ENCODE results near the gene LRBA.
"Not testable (repeated sequence)": the region's sequence is repeated elsewhere in the genome, so short reads cannot be mapped to it uniquely, and the experiment has no call there.

LRBA gene

DNA sequence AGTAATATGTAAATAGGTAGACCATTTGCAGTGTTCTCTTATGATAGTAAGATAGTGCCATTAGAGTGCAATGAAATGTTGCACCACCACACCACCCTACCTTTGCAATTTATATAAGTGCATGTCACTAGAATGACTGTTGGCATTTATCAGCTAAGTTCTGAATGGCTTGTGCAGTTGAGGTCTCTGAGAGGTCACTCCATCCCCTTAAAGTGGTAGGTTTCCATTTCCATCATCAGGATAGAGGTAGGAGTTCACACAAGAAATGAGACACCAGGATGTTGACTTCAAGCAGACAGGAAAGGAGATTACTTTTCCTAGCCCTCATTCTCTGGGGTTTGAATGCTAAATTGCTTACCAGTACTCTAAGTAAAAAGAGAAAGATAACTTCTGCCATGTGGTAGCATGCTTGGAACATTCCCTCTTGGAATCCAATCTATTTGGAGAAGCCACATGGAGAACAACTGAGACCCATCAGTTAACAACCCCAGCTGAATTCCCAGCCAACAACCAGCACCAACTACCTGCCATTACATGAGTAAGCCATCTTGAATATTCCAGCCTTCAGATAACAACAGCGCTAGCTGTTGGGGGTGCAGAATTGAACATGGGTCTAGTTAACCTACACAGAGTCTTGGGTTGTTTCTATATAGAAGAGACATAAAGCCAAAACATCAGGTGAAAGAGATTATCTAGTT lies 6.7 kb upstream of the LRBA start:
- no peak for DNase-seq (ENCODE audit: low read depth)

DNA sequence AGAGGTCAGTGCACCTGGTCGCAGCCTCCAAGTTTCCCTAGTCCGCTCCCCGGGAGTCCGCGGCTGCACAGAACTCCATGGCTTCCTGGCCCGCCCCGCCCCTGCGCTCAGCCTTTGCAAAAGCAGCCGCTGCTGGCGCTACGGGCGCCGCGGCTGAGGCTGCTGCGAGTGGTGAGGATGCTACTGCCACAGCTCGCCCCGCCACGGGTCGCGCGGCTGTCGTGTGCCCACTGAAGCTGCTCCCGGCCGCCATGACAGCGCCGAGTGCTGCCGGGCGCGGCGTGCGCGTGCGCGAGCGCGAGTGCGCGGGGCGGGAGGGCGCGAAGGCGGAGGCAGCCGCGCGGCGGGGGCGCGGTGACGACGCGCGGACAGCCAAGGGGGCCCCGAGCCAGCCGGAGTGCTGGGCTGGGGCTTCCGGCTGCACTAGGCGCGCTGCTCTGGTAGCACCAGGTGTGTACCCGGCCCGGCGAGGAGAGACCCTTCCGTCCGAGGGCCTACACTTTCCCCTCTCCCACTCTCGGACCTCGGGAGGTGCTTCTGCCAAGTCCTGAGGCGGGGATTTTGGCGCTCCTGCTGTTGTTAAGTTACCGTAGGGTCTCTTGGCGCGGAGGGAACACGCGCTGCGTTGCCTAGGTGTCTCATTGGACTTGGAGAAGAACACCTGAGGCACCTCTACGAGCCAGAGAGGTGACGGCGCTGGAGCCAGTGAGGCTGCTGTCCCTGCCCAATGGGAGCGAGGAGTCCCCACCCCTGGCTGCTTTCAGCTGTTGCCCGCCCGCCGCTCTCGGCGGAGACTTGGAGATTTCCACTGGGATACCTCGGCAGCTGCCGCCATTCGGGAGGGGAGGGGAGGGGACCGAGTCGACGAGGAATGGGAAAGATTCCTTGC lies 619 bp upstream of the LRBA start:
- DNase-seq (ENCODE audit: low read depth) = no peak

DNA sequence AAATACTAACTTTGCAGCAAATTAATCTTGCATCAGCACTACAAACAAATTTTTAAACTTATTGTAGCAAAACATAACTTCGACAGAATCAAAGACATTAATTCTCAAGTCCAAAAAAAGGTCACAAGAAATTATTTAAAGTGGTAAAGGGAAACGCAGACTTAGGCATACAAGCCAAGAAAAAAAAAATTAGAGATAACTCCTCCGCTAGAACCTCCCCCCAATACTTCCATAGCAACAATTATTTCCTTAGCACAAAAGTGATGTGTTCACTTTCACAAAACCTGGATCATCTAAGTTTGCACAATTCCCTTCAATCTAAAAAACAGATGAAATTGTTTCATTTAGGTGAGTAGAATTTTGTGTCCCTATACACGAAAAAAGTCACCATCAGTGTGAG lies 1.1 kb downstream of the LRBA start:
- DNase-seq (ENCODE audit: low read depth) = no peak

DNA sequence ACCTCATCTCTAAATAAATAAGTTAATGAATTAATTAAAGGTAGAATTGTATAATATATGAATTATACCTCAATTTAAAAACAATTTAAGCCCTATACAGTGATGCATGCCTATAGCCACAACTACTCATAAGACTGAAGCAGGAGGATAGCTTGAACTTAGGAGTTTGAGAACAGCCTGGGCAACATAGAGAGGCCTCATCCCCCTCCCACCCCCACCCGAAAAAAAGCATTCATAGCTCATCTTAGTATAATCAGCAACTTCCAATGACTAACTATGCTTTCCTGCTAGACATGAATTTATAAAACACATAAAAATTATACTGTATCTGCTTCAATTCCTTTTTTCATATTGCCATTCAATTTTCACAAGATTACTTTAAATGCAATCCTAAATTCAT lies 1.6 kb downstream of the LRBA start:
- no peak for DNase-seq (ENCODE audit: low read depth)

DNA sequence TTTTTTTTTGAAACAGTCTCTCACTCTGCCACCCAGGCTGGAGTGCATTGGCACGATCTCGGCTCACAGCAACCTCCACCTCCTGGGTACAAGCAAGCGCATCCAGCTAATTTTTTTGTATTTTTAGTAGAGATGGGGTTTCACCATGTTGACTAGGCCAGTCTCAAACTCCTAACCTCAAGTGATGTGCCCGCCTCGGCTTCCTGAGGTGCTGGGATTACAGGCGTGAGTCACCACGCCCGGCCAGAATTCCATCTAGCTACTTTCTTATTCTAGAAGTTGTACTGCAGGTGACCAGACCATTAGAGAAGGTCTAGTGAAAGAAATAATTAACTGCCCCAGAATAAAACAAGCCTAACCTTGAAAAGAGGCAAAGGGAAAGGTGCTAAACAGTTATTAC lies 2.3 kb downstream of the LRBA start:
- no peak for DNase-seq (ENCODE audit: low read depth)

DNA sequence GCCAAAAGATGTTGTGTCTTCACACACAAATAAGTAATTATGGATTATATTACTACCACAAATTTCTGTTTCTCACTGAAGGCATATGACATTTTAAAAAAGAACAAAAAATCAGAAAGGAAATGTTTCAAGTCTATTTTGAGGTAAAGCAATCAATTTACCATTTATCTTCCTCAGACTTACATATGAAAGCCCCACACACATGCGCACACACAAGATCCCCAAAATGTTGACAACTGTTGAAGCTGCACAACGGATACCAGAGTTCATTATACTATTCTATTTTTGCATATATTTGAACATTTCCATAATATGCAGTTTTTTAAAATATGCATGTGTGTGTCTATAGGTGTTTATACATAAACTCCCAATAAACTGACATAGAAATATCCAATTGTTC lies 2.7 kb downstream of the LRBA start:
- DNase-seq (ENCODE audit: low read depth) = no peak

DNA sequence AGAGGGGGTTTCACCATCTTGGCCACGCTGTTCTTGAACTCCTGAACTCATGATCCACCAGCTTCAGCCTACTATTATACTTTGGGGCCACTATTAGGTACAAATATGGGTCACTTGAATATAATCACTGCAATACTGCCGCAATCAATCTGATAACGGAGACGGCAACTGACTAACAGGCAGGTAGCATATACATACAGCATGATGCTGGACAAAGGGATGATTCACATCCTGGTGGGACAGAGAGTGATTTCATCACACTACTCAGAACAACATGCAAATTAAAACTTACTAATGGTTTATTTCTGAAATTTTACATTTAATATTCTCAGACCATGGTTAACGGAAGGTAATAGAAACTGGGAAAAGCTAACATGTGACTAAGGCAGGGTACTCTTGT lies 10.9 kb downstream of the LRBA start:
- DNase-seq (ENCODE audit: low read depth) = no peak

DNA sequence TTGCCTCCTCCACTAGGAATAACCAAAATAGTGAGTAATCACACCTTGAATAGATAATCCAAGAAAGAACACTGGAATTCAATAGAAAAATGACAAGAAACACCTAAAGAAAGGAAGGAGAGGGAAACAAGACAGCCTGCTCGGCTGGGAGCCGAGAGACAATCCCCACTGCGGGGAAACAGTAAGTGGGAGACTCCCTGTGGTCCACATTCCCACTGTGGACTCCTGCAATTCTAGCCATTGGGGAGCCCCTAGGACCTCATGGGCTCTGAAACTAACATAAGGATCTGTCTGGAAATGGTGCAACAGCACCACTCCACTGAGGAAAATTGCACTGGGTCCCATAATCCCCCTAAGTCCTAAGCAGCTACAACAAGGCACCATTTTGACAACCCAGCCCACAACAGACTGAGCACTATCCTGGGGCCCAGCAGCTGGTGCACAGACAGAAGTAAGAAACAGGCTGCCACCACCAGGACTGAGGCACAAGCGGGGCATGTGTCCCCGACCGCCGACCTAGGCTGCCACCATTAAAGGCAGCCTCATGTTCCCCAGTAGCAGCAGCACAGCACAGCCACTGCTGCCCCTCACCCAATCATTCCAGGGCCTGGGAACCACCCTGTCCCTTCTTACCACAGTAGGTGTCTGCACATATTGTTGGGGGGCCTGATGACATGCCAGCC lies 14.2 kb downstream of the LRBA start:
- DNase-seq (ENCODE audit: low read depth) = no peak

DNA sequence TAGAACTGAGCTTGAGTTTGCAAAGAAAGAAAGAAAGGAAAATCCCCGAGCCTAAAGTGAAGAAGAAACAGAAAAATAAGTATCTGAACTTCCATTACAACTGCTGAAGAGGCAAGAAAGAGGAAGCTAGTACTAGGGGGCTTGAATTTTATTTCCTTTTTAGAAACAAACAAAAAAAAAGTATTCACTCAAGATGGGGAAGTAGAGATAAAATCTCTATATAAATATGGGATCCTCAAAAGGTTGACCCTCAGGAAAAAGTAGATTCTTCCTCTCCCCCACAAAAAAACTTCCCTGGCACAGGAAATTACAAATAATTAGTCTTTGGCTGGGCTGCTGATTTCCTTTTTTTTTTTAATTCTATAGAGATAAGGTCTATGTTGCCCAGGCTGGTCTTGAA lies 16.0 kb downstream of the LRBA start:
- DNase-seq (ENCODE audit: low read depth) = no peak

DNA sequence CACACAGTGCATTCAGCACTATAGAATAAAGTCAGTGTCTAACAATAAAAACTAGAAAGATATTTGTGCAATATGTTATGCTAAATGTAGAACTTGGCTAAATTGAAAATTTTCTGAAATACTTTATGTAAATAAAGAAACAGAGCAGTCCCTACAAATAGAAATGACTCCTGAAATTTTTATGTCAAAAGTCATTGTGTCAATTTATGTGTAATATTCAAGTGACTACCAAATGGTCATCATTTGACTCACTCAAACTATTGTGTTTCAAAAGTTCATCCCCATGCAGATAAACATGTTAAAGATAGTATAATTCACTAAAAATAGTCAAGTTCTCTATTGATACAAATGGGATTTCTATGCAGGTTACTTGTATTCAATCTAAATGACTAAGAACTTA lies 17.9 kb downstream of the LRBA start:
- DNase-seq (ENCODE audit: low read depth) = no peak

DNA sequence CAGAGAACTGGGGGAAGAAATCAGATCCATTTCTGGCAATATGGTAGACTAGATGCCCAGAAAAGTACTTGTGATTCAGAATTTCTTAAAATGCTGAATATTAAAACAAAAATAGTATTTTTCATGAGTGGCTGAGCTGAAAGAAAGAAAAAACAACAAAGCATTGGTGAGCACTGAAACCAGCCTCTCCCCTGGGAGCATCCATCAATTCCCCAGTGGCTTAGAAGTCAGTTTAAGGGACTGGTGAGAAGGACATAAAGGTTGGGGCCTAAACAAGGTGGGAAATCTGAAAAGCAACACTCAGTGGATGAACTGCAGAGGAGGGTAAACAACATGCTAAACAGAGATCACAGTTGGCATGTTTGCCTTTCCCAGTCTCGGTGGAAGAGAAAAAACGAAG lies 20.4 kb downstream of the LRBA start:
- DNase-seq (ENCODE audit: low read depth) = no peak

DNA sequence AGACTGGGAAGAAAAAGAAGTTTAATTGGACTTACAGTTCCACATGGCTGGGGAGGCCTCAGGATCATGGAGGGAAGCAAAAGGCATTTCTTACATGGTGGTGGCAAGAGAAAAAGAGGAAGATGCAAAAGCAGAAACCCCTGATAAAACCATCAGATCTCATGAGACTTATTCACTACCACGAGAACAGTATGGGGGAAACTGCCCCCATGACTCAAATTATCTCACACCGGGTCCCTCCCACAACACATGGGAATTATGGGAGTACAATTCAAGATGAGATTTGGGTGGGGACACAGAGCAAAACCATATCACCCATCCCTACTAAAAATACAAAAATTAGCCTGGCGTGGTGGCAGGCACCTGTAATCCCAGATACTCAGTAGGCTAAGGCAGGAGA lies 21.5 kb downstream of the LRBA start:
- not testable (repeated sequence) for DNase-seq (ENCODE audit: low read depth)

DNA sequence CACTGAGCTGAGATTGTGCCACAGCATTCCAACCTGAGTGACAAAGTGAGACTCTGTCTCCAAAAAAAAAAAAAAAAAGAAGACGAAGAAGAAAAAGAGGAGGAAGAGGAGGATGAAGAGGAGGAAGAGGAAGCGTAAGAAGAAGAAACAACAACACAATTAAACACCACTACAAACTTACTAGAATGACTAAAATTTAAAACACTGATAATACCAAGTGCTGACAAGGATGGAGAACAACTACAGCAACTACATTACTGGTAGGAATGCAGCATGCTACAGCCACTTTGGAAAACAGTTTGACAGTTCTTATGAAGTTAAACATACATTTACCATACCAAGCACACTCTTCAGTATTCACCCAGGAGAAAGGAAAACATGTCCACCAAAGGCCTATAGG lies 24.1 kb downstream of the LRBA start:
- no peak for DNase-seq (ENCODE audit: low read depth)

DNA sequence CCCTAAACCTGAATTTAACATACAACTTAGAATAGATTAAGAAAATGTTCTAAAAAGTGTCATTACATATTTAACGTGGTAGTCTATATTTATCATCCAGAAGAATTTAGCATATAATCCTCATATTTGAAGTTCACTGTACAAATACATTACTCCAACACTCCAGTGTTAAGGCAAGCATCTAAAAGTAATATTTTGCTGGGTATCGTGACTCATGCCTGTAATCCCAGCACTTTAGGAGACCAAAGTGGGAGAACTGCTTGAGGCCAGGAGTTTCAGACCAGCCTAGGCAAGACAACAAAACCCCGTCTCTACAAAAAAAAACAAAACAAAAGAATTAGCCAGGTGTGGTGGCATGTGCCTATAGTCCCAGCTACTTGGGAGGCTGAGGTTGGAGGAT lies 24.8 kb downstream of the LRBA start:
- no peak for DNase-seq (ENCODE audit: low read depth)

DNA sequence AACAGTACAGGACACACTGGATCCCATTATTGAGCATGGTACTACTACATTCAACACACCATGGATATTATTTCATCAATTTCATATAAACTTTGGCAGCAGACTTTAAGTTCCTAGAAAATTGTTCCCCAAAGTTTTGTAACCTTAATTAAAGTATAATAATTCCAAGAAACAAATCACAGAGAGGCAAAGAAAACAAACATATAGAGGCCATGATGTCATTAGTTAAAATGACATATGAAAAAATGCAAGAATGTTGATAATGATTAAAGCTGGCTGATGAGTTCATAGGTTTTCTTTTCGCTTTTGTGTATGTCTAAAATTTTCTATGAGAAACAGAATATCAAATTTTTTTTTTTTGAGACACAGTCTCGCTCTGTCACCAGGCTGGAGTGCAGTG lies 26.8 kb downstream of the LRBA start:
- no peak for DNase-seq (ENCODE audit: low read depth)

DNA sequence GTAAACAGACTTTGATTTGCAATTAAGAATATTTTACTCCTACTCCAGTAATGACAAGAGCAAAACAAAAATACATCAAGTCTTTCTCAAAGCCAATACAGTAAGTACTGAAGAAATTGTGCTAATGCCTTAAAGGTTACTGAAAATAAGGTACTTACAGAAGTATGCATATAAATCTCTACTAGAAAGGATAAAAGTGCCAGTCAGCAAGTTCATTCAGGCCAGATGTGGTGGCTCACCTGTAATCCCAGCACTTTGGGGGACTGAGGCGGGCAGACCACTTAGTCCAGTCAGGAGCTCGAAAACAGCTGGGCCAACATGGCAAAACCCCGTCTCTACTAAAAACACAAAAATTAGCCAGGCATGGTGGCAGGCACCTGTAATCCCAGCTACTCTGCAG lies 27.9 kb downstream of the LRBA start:
- no peak for DNase-seq (ENCODE audit: low read depth)

DNA sequence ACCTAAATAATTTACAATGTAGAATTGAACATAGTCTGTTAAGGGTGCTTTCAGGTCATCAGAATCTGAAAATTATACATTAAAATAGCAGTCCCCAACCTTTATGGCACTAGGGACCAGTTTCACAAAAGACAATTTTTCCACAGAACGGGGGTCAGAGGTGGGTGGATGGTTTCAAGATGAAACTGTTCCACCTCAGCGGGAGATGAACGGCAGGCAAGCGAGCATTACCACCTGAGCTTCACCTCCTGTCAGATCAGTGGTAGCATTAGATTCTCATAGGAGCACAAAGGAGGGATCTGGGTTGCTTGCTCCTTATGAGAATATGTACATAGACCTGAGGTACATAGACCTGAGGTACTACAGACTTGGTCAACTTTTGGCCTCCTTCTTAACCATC lies 29.0 kb downstream of the LRBA start:
- no peak for DNase-seq (ENCODE audit: low read depth)

DNA sequence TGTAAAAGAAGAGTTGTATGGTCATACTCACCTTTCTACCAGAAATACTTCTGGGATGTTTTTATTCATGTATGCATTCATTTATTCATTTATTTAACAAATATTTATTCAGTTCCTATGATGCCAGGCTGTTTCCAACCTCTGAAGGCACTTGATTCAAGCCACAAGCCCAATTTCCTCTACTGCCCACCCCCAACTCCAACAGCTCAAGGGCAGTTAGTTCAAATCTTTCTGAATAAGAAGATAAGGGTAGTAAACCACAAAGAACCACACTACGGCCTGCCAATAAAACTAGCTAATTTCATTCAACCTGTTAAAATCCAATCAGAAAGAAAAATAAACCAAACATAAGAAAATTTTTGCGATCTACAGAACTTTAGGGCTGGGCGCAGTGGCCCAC lies 31.2 kb downstream of the LRBA start:
- DNase-seq (ENCODE audit: low read depth) = no peak

DNA sequence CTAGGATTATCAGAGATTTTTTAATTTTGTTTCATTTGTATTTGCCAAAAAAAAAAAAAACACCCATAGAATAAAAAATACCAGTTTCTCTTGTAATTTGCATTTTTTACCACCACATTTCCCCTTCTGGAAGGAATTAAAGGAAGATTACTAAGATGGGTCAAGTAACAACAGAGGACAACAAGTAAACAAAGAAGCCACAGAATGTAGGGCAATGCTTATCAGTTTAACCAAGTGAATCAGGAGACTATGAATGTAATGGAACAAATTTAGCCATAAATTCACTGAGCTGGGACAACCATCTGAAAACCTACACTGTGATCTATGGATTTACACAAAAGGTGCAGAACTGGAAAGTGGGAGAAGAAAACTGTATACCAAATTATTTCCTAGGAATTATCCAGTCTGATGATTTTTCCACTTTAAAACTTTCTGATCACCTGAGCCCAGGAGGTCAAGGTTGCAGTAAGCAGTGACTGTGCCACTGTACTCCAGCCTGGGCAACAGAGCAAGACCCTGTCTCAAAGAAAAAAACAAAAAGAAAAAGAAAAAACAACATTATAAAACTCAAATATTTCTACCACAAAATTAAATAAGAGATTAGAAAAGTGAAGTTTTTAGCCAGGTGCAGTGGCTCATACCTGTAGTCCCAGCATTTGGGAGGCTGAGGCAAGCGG lies 32.4 kb downstream of the LRBA start:
- DNase-seq (ENCODE audit: low read depth) = no peak

DNA sequence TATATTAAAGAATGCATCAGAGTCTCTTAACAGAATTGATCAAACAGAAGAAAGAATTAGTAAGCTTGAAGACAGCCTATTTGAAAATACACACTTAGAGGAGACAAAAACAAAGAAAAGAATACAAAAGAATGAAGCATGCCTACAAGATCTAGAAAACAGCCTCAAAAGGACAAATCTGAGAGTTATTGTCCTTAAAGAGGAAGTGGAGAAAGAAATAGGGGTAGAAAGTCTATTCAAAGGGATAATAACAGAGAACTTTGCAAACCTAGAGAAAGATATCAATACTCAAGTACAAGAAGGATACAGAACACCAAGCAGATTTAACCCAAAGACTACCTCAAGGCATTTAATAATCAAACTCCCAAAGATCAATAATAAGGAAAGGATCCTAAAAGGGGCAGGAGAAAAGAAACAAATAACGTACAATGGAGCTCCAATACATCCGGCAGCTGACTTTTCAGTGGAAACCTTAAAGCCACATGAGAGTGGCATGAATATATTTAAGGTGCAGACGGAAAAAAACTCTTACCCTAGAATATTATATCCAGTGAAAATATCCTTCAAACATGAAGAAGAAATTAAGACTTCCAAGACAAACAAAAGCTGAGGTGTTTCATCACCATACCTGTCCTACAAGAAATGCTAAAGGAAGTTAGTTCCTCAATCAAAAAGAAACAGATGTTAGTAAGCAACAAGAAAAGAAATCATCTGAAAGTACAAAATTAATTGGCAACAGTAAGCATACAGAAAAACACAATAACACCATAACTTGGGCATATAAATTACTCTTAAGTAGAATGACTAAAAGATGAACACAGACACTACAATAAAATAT lies 36.1 kb downstream of the LRBA start:
- DNase-seq (ENCODE audit: low read depth) = no peak

DNA sequence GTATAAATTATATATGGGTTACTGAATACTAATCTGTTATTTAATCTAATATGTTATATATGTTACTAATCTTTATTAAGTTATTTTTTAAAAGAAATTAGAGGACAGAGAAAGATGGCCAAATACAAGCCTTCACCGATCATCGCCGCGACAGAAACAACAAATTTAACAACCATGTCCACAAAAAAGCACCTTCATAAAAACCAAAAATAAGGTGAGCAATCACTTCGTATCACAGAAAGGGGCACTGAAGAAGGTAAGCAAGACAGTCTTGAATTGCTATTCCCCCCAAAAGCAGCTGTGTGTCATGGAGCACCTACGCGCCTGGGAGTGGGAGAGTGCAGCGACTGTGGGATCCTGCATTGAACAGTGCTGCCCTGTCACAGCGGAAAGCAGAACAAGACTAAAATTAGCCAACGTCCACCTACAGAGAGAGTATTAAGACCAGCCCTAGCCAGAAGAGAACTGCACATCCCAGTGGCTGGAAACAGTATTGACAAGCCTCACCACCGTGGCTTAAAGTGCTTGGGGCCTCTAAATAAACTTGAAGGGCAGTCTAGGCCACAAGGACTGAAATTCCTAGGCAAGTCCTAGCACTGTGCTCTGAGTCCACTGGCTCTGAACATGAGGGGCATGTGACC lies 38.5 kb downstream of the LRBA start:
- DNase-seq (ENCODE audit: low read depth) = no peak

Data from GM04503 (cell line).